Bone marrow (tissue), 2 donors: ENCODE results near the gene LRRC71.
A peak's percentile ranks its signal among the peaks of the same experiment; 100 is the strongest.

ENCODE experiments used
- DNase-seq, 2 donors: peaks; one replicate each; lab custom pipeline; 2025; lab: John Stamatoyannopoulos, UW

LRRC71 gene

DNA sequence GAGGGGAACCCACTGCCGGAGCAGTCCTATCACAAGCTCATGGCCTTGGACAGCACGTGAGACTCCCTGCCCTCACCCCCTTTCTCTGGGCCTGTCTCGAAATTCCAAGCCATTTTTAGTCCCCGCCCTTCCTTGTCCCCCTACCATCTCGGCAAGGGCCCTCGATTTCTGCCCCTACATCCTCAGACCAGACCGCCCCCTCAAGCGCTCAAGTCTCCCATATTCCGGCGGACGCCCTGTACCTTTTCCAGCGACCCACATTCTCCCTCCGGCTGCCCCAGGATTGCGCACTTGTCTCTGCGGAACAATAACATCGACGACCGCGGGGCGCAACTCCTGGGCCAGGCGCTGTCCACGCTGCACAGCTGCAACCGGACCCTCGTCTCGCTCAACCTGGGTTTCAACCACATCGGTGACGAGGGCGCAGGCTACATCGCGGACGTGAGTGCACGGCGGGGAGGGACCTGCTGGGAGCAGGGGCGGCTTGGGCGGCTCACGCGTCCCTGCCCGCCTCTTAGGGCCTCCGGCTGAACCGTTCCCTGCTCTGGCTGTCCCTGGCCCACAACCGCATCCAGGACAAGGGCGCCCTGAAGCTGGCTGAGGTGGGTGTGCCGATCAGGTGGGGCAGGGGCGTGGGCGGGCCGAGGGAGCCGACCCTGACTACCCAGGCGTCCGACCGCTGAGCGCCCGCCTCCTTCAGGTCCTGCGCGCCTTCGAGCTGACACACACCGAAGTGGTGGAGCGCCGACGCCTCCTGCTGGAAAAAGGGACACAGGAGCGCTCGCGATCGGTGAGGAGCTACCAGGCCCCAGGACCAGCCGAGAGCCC lies 7.0 kb downstream of the LRRC71 start:
- peak; percentile 23 to 65 for DNase-seq

DNA sequence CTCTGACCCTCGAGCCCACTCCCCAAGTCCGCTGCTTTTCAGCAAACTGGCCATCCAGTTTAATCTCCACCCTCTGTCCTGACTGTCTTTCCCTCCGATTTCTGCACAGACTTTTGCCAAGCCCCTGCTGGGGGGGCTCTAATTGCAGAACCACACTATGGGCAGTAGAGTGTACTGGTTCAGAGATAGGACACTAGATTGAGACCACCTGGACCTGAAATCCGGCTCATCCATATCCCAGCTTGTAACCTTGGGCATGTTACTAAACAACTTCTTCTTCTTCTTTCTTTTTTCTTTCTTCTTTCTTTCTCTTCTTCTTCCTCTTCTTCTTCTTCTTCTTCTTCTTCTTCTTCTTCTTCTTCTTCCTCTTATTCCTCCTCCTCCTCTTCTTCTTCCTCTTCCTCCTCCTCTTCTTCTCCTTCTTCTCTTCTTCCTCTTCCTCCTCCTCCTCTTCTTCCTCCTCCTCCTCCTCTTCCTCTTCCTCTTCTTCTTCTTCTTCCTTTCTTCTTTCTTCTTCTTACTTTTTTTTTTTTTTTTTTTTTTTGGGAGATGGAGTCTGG lies 7.7 kb downstream of the LRRC71 start:
- DNase-seq: no peak

DNA sequence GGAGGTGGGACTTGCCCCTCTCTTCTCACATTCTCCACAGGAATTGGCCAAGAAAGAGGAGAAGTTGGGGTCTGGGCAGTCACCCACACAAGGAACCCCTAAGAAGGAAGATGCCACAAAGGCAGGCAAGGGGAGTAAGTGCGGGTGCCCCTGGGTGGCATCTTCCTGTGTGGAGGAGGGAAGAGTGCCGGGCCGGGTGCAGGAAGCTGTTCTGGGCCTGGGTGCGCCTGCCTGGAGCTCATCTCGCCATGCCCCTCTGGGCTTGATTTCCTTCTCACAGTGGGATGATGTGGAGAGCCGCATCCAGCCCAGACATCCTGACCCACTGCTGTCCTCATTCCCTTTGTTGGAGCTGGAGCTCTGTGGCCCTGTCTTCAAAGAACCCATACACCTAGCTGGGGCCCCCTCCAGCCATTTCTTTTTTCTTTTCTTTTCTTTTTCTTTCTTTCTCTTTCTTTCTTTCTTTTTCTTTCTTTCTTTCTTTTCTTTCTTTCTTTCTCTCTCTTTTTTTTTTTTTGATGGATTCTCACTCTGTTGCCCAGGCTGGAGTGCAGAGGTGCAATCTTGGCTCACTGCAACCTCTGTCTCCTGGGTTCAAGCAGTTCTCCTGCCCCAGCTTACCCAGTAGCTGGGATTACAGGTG lies 9.3 kb downstream of the LRRC71 start:
- no peak for DNase-seq

DNA sequence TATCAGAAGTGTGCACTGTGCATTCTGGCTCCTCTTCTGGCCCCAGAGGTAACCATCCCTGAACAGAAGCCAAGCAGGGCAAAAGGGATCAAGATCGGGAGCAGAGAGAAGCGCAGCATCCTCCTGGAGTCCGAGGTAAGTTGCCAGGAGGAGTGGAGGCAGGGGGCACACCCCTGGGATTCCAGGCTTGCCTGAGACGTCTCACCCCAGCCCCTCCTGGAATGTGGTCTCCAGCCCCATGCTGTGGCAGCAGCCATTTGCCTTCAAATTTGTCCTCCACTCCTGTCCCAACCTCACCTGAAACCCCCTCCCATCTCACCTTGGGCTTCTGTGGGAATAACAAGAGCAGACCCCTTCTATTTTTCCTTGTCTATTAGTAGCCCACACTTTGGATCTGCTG lies 10.1 kb downstream of the LRRC71 start:
- DNase-seq: no peak

DNA sequence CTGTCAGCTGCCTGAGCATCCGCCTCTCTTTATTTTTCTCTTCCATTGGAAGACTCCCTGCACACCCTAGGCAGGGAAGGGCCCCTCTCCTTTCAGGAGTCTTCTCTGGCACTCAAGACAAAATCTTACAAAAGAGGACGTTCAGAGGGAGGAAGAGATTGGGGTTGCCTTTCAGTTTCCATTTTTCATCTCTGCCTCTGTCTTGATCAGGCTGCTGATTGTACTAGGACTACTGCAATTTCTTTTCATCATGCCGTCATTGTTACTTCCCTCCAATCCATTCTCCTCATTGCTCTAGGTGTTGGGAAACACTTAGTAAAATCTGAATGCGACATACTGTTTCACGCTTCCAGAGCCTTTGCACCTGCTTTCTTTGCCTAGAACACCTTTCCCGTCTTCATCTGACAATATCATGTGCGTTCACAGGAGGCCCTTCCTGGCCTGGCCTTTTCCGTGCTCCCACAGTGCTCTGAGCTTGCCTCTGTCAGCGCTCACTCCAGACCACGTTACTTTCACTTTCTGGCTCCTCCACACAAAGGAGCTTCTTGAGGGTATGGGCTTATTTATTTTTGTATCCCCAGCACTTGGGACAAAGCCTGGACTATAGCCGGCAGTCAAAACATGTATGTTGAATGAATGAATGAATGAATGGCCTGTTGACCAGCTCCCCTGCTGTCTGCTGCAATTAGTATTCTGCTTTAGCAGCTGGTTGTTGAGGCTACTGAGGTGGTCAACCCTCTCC lies 10.9 kb downstream of the LRRC71 start:
- DNase-seq: no peak

DNA sequence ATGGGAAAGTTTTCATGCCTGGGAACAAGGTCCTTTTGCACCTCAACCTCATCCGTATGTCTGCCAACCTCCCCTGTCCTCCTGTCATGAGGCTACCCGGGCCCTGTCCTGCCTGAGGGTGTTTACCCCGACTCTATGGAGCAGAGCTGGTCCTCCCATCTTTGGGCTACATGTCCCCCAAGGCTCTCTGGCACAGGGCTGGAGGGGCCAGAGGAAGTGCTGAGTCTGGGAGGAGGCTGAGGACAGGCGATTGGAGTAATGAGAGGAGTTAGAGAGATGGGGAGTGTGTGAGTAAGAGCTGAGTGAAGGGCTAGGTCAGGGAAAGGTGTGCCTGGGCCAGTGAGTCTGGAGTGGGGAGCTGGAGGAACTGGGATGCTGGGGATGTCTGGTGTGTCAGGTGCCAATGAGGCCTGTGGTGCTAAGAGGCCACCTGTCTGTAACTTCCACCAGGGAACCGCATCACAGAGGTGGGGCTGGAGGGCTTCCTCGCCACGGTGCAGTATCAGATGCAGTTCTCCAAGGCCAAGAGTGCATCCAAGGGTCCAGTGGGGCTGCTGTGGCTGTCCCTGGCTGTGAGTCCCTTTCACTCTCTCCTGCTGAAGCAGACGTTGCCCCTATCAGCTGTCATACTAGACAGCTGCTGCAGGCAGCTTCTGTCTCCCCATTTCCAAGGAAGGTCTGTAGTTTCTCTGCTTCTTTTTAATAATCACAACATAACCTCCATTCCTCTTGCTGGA lies 11.7 kb downstream of the LRRC71 start:
- DNase-seq: no peak

DNA sequence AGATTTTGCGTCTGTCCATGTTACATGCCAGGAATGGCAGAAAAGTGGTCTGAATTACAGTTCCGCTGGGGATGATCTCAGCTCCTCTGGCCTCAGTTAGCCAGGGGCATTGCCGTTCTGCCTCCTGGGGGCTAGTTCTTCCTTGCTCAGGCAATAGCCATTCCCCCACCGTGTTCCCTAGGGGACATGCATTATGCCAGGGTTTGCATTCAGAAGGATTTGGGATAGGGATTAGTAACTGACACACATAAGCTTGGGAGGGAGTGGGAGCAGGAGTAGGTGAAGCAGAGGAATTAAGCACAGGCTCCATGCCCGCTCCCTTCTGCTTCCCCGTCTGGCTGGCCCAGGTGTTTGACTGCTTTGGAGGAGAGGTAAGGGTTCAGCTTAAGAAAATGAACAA lies 12.7 kb downstream of the LRRC71 start:
- no peak for DNase-seq

DNA sequence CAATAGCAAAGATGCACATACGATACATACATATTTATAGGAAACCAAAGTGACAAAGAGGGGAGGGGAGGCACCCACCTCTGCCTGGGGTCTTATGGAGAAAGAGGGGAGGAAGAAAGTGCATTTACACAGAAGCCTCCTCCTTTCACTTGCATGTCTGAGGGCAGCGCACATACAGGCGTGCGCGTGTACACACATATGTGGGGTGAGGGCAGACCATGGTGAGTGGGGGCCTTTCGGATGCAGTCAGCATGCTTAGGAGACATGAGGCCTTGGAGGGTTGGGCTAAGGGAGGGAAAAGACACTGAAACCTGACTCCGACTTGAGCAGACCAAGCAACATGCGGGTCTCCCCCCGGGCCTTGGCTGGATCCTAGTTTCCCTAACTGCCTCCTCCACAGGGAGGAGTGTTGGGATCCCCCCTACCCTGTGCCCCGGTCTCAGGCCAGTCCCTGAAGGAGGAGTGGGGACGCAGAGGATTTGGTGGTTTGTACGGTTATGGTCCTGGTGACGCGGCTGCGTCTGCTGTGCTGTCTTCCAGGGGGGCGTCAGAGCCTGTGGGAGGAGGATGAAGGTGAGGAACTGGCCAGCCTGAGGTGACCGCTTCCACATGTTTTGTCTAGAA lies 15.2 kb downstream of the LRRC71 start:
- DNase-seq: no peak

DNA sequence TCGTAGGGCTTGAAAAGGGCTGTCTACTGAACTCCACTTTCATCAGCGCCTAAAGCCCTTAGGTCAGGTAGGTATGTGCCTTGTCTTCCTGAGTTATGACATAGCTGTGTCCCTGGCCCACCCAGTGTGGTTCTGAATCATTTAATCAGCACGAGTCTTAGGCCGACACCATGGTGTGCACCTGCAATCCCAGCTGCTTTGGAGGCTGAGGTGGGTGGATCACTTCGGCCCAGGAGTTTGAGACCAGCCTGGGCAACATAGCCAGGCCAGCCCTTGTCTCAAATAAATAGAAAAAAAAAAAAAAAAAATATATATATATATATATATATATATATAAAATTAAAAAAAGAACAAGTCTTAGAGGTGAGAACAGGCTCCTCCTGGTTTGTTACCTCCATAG lies 15.8 kb downstream of the LRRC71 start:
- no peak for DNase-seq

DNA sequence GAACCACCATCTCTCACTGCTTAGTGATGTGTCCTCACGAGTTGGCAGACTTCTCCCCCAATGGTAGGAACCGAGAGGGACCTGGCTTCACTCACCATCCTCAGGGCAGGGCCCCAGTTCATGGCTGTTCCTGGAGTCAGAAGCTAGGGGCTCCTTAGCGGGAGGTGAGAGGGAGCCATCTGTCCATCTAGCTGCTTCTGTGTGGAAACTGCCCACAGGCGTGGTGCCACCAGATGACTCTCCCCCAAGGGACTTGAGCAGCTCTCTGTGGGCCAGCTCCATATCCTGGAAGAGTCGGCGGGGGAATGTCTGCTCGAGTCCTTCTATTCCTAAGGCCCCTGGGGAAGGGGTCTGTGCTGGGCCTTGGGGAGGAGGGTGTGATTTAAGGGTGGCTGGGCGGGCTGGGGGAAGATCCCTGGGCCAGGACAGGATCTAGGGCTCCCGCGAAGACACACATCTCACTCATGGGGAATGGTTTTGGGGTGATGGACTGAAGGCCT lies 16.3 kb downstream of the LRRC71 start:
- no peak for DNase-seq

DNA sequence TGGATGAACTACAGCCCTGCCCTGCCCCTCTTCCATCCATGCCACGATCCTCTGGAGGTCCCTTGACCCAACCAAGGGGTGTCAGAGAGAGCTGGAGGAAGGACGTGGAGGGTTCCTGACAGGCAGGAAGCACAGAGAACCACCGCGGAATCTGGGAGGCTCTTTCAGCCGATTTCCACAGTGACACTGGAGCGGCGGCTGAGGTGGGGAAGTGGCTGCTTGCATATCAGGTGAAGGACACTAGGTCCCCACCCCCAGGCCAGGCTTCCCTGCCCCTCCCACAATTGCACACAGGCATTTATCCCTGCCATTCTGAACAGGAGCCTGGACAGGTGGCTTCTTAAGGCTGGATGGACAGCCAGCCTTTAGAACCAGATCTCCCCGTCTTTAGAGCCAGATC lies 17.5 kb downstream of the LRRC71 start:
- no peak for DNase-seq

DNA sequence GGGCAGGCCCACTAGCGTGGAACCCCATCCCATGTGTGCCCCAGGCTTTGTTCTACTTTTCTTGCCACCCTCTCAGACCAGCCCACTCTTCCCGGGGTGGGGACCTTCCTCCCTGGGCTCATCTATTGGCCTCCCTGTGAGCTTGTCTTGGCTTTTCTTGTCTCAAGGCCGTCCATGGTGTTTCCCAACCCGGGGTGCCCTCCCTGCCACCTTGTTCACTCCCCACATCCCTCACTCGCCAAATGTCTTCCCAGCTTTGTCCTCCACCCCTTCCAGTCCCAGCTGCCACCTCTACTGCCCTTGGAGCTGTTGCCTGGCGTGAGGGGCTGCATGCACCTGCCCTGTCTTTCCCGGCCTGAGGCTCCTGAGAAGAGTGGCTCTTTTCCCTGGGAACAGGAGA lies 18.4 kb downstream of the LRRC71 start:
- no peak for DNase-seq

DNA sequence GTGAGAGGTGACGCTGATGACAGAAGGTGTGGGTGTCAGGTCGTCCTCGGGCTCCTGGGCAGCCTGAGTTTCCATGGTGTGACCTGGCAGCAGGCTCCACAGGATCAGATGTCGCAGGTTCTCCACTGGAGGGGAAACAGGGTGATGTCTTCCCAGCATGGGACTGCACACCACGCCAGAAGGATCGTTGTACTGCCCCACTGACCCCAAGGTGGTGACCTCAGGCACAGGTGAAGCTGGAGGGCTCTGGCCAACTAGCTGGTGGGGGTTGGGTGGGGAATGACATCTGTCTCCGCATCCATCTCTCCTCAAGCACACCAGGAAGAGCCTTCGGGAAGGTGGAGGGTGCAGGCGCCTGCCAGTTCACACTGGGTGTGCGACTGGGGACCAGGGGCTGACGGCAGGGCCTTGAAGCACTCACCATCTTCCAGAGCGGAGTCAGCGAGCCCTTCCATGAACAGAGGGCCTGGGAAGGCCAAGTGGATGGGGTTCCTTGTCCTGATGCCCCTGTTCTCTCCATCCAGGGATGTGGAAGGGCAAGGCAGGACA lies 19.4 kb downstream of the LRRC71 start:
- no peak for DNase-seq

DNA sequence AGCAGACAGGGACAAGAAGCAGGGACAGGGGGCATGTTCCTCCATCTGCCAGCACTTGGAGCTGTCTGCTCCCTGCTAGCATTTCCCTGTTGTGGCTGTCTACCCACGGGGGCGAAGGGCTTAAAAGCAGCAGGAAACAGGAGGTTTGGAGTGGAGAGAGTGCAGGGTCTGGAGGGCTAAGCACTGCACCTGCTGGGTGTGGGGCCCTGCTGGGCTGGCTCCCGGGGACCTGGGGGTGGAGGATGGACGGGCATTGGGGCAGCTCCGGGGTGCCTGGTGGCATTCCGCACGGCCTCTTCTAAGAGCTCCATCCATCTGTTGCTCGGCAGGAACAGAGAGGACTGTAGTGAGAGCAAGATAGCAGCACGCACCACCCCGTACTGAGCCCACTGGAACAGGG lies 21.2 kb downstream of the LRRC71 start:
- no peak for DNase-seq

DNA sequence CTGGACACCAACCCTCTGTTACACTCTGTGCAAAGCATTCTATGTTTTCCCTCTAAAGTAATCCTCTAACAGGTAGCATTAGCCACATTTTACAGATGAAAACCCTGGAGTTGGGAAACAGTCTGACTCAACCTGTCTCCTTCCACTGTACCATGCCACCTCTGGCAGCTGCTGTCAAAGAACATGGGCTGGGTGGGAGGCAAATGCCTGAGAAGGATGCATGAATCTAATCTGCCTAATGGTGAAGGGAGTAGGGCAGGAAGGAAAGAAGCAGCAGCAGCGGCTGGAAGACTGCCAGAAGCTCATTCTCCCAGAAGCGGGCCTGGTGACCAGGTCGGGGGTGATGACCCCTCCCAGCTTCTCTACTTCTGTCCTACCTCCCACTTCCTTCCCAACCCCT lies 21.7 kb downstream of the LRRC71 start:
- DNase-seq: no peak

DNA sequence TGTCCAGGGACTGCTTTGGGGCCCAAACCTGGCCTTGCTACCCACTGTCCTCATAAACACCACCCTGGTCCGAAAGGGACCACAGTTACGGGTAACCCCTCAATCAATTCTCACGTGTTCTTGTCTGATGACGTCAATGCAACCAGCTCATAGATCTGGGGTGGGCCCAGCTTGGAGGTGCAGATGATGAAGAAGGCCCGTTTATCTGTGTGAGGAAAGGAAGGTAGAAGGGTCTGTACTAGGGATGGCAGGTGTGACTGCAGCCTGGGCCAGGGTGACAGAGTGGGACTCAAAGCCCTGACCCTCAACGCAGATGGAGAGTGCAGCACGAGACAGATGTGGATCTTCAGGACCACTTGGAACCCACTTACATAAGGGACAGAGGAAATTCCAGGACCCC lies 22.1 kb downstream of the LRRC71 start:
- no peak for DNase-seq

DNA sequence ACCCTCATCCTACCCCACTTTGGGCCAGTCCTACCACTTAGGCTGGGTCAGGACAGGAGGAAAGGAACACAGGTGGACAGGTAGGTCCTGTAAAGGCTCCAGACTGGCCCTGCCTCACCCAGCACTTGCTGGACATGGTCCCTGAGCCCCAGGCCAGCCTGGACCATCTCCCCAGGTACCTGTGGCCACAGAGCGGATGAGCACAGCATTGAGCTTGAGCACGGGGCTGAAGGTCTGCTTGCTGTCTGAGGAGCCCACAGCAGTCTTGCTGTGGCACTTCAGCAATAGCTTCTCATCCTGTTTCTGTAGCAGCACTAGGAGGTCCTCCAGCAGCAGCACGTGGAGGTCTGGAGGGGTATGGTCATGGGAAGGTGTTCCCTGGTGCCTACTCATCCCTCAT lies 23.3 kb downstream of the LRRC71 start:
- no peak for DNase-seq

DNA sequence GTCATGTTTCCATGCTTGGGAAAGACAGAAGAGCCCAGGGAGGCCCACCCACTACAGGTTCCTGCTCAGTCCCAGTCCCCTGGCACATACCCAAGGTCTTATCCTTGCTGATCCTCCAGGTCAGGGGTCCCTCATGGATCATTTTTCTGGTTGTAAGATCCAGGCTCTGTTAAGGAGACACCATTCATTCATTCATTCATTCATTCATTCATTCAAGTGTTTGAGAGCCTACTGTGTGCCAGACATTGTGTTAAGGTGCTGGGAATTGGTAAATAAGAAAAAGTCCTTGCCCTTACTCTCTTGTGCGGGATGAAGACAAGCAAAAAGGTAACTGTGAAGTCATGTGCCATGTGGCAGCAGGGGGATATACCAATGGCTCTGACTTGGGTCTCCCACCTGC lies 23.8 kb downstream of the LRRC71 start:
- no peak for DNase-seq

DNA sequence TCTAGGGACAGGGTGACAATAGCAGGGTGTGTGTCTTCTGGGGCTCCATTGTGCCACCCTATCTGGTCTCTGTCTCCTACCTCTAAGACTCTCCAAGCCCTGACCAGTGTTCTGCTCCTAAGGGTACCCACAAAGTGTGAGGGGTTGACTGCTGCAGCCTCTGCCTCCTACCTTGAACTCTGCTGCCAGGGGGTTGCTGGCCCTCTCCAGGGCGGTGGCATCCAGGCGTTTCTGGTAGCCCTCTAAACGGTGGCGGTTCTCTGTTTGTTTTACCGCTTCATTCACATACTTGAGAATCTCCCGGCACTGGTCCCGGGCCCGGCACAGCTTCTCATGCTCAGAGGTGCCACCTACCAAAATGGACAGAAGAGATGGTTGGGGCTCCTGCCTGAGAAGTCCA lies 24.4 kb downstream of the LRRC71 start:
- DNase-seq: no peak

DNA sequence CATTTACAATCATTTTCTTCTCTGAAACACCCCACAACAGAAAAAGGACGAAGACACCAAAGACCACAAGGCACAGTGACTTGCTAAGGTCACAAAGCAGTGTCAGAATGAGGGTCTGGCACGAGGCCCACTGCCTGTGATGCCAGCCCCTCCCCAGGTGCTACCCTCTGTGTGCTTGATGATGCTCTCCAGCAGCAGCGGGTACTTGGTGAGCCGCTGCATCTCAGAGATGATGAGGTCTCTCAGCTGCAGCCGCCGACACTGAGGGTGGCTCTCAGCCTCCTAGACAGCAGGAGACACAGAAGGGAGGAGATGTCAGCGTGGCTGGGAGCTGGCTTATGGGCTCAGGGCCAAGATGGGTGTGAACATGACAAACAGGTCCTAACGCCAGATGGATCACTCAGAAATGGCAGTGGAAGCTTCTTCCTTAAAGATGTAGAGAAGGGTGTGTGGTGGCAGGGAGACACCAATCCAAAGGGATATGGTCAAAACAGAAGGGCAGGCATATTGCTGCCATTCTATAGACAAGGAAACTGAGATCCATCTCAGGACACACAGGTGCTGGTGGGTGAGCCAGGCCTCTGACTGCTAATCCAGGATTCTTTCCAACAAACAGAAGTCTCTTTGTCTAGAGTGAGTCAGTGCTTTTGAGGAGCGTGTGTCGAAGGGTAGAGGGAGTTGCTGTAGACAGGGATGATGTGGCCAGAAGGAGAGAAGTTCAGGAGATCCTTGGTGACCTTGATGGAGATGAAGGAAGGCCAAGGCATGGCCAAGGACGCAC lies 25.6 kb downstream of the LRRC71 start:
- no peak for DNase-seq
